HG02642 (cell line): ENCODE data around the gene SRC.

ENCODE experiments used
- ATAC-seq: cut with Tn5 transposase; IDR thresholded peaks from one replicate; pipeline ENCODE4 v1.9.1; 2021; ENCODE audit warnings: mild to moderate bottlenecking; ENCODE audit not compliant: unreplicated experiment, poor library complexity

SRC gene

DNA sequence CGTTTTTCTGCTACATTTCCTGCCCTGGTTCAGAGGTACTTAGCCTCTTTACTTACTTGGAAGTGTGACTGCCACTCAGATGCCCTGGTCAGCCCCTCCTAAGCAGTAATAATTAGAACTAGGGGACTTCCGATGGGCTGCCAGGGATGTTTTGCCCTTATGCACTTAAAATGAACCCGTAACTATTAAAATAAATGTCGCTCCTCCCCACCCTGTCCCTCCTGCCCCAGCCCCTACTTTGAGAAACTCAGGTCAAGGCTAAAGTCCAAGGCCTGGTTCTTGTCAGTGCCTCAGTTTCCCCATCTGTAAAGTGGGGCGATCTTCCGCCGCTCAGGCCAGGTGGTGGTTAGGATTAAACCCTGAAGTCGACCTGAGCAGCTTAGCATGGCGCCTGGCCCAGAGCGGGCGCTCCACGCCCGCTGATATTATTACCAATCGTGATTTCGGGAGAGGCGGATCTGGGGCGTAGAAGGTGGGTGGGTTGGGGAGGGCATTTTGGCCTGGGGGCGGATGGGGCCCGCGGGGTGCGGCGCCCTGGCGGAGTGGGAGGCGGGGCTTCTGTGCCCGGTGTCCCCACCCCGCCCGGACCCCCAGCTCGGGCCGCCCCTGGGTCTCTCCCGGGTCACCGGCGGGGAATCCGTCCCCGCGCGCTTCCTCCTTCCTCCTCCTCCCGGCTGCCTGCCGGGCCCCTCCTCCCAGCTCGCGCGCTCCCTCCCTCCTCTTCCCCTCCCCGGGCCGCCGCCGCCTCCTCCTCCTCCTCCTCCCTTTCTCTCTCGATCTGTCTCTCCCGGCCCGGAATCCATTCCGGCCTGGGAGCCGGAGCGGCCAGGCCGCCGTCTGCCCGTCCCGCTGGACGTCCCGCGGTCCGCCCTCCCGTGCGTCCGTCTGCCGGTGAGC, at the start of gene SRC:
Gene SRC, plus strand, starts transcription at position 802 of the 897 bp plus-strand sequence. CDS start 38,014 bp downstream, outside the sequence.
- ATAC-seq: peak; percentile 42

- no peak for ATAC-seq
Measured at GRCh38 chr20:37296371-37296770, 49.6 kb upstream of the SRC start.

DNA sequence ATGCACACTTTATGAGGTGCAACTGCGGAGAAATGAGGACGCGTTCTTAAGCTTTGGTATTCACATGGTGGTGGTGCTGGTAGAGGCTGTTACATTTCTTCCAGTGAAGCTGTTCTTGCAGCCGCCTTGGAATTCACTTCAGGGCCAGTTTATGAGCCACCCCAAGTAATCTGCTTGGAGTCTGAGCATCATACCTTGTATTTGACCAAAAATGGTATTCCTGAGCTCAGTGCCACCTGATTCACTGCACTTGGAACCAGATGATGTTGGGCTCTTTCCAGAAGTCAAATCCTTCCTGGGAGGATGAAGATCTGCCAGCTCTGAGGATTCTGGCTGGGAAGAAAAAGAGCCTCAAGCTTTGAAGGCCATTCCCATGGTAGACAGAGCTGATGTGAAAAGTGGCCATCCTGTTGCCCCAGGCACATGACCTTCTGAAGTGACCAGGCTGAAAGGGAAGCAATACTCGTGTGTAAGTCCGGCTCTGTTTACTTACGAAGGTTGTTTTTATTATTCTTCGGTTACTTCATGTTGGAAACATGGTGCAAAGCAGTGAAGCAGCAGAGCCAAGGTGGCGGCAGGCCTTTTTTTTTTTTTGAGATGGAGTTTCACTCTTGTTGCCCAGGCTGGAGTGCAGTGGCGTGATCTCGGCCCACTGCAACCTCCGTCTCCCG, 48.7 kb upstream of the SRC start:
- no peak for ATAC-seq

DNA sequence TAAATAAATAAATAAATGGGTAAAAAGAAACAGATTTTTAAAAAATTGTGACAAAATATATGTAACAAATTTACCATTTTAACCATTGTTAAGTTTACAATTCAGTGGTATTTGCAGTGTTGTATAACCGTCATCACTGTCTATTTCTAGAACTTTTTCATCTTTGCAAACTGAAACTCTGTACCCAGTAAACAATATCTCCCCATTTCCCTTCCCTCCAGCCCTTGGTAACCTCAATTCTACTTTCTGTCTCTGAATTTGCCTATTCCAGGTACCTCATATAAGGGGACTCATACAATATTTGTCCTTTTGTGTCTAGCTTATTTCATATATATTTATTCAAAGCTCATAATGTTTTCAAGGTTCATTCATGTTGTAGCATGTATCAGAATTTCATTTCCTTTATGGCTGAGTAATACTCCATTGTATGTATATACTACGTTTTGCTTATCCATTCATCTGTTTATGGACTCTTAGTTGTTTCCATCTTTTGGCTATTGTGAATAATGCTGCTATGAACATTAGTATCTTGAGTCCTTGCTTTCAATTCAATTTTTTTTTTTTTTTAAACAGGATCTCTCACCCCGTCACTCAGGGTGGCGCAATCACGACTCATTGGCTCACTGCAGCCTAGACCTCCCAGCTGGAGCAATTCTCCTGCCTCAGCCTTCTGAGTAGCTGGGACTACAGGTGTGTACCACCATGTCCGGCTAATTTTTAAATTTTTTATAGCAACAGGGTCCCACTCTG, 47.6 kb upstream of the SRC start:
- peak; percentile 42 for ATAC-seq

DNA sequence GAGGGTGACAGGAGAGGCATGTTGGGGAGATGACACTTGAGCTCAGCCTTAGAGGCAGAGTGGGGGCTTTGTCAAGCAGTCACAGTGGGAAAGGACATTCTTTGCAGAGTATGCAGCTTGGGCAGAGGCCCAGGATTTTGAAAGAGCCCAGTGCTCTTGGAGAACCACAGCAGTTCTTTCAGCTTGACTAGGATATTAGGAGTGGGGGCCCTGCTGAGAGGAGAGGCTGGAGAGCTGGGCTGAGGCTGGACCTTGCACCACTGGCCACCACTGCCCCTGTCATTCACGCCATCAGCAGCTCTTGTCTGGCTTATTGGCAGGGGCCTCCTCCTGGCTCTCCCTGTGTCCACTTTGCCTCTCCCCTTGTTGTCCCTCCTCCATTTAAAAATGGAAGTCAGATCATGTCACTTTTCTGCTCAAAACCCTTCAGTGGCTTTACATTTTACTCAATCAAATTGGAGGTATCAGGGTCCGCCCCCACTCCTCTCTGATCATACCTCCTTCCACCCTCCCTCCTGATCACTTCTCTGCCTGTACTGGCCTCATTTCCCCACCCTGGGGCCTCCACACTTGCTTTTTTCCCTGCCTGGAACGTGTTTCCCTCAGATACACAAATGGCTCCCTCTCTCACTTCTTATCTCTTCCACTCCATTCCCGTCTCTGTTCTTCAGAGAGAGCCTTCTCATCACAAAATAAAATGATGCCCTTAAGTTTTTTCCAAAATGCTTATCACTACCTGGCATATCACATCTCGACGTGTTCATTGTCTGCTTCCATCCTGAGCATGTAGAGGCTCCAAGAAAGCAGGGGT, 46.0 kb upstream of the SRC start:
- no peak for ATAC-seq

GRCh38 chr20:37301120-37301519, 44.8 kb upstream of the SRC start:
- no peak for ATAC-seq

DNA sequence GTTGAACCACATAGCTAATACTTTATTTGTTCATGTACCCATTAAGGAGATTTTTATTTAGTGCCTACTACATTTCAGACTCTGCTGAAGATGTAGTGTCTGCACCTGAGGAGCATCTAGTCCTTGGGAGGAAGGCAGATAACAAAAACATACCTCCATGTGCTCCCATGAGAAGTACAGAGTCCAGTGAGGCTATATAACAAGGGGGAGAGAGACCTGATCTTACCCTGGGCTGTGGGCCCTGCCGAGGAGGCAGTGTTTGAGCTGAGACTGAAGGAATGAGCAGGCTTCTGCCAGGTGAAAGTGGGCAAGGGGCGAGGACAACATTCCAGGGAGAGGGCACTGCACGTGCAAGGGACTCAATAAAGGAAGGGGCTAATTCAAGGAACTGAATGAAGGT, 44.4 kb upstream of the SRC start:
- ATAC-seq: no peak

- no peak for ATAC-seq
Measured at GRCh38 chr20:37302981-37303380, 43.0 kb upstream of the SRC start.

GRCh38 chr20:37303637-37304036, 42.3 kb upstream of the SRC start:
- no peak for ATAC-seq

DNA sequence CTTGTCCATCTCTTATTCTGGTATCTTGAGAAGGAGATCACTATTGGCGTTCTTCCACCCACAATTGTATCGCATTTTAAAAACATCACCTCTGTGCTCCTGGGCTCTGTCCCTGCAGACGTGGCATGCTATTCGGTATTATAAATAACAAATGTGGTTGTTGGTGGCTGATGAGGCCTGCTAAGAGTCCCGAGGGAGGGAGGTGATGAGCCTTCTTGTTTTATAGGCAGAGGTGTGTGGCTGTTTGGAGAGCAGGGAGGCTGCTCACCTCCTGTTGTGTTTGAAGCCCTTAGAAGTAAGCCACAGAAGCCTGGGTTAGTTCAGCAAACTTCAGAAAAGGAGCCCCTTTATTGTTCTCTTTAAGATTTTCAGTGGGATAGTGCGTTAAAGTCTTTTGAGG, 40.9 kb upstream of the SRC start:
- ATAC-seq: no peak

- ATAC-seq: no peak
Measured at GRCh38 chr20:37305839-37306238, 40.1 kb upstream of the SRC start.

- ATAC-seq: peak; percentile 89
Measured at GRCh38 chr20:37308086-37309050, 37.6 kb upstream of the SRC start.

- ATAC-seq: no peak
Measured at GRCh38 chr20:37309290-37309689, 36.6 kb upstream of the SRC start.

GRCh38 chr20:37309936-37310590, 35.9 kb upstream of the SRC start:
- ATAC-seq: no peak

- ATAC-seq: no peak
Measured at GRCh38 chr20:37310951-37311350, 35.0 kb upstream of the SRC start.

- no peak for ATAC-seq
Measured at GRCh38 chr20:37311710-37312355, 34.1 kb upstream of the SRC start.

DNA sequence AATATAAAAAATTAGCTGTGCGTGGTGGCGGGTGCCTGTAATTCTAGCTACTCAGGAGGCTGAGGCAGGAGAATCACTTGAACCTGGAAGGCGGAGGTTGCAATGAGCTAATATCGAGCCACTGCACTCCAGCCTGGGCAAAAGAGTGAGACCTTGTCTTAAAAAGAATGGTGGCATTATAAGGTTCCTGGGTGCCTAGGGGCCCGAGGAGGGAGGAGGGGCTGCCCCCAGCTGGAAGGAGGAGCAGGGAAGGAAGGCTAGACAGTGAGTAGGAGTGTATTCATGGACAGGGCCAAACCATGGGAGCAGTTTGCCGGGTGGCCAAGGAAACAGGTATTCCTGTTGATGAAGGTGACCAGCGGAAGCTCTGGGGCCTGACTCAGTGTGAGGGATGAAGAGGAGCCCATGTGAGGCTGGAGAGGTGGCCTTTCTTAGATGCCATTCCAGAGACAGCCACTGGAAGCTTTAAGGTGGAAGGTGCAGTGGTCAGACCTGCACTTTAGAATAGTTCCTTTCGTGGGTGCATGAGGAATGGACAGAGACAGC, 32.3 kb upstream of the SRC start:
- ATAC-seq: no peak

DNA sequence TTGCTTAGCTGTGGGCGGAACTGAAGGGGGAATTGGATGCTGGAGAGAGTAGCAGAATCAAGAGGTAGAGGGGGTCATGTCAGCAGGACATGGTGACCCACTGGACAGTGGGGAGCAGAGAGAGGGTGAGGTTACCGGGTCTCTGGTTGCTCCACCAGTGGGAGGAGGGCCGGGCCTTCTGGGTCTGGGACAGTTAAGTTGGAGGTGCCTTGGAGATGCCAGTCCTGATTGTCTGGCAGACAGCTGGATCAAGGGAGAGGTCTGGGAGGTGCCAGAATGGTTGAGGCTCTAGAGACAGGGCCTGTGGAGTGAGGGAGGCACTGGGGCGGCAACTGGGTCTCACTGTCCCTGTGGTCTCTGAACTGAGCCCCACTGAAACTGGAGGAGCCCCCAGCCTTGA, 31.8 kb upstream of the SRC start:
- no peak for ATAC-seq
